ENCODE measurements around the gene TGM6.
"Not testable (repeated sequence)": the region's sequence is repeated elsewhere in the genome, so short reads cannot be mapped to it uniquely, and the experiment has no call there.

TGM6 gene

GRCh38 chr20:2398449-2398848 is 17.7 kb downstream of the TGM6 start:
- no peak for TF ChIP-seq ZNF274 (IDR thresholded peaks at IDR 0.05; ENCODE audit: low read depth, low read length)
- no peak overlapping the region for H3K4me3 ChIP-seq (ENCODE audit: low read length)

DNA sequence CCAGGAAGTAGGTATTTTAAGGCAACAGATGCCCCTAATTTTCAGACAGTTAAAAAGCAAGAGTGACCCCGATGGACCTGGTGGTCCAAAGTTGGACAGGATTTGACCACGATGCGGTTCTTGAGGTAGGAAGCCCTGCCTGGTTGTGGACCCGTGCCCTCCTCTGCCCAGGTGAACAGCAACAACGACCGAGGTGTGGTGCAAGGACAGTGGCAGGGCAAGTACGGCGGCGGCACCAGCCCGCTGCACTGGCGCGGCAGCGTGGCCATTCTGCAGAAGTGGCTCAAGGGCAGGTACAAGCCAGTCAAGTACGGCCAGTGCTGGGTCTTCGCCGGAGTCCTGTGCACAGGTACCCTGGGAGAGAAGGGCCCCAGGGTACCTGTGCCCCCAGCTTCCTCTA is 18.7 kb downstream of the TGM6 start:
- no peak for TF ChIP-seq ZNF274 (IDR thresholded peaks at IDR 0.05; ENCODE audit: low read depth, low read length)
- H3K4me3 ChIP-seq (ENCODE audit: low read length): no peak overlapping the region

- no peak overlapping the region for H3K4me3 ChIP-seq (ENCODE audit: low read length)
- TF ChIP-seq ZNF274 (IDR thresholded peaks at IDR 0.05; ENCODE audit: low read depth, low read length): no peak
Observed at GRCh38 chr20:2400290-2400689, 19.6 kb downstream of the TGM6 start.

- H3K4me3 ChIP-seq (ENCODE audit: low read length): no peak overlapping the region
- no peak for TF ChIP-seq ZNF274 (IDR thresholded peaks at IDR 0.05; ENCODE audit: low read depth, low read length)
Observed at GRCh38 chr20:2401527-2401926, 20.8 kb downstream of the TGM6 start.

GRCh38 chr20:2402271-2402980 is 21.7 kb downstream of the TGM6 start:
- no peak for TF ChIP-seq ZNF274 (IDR thresholded peaks at IDR 0.05; ENCODE audit: low read depth, low read length)
- H3K4me3 ChIP-seq (ENCODE audit: low read length): no peak overlapping the region

- no peak for TF ChIP-seq ZNF274 (IDR thresholded peaks at IDR 0.05; ENCODE audit: low read depth, low read length)
- no peak overlapping the region for H3K4me3 ChIP-seq (ENCODE audit: low read length)
Observed at GRCh38 chr20:2403291-2404052, 22.8 kb downstream of the TGM6 start.

- no peak overlapping the region for H3K4me3 ChIP-seq (ENCODE audit: low read length)
- no peak for TF ChIP-seq ZNF274 (IDR thresholded peaks at IDR 0.05; ENCODE audit: low read depth, low read length)
Observed at GRCh38 chr20:2405693-2406065, 25.0 kb downstream of the TGM6 start.

GRCh38 chr20:2407355-2407754 is 26.7 kb downstream of the TGM6 start:
- not testable (repeated sequence) for H3K4me3 ChIP-seq (ENCODE audit: low read length)

DNA sequence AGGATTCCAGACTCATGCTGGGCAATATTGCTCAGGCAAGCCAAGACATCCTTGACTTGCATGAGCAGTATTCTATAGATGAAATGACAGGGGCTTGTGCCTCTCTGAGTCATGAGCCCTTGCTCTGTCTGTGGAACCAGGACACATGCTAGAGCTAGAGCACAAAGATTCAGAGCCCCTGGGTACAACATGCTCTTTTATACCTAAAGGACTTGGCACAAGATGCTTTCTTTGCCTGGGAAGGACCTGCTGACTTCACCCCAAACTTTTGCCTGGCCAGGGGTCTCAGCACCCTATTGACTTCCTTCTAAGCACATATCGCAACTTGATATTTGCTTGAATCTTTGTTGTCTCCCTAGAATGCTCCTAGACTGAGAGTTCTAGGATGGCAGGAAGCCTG is 27.4 kb downstream of the TGM6 start:
- no peak for TF ChIP-seq ZNF274 (IDR thresholded peaks at IDR 0.05; ENCODE audit: low read depth, low read length)
- no peak overlapping the region for H3K4me3 ChIP-seq (ENCODE audit: low read length)

DNA sequence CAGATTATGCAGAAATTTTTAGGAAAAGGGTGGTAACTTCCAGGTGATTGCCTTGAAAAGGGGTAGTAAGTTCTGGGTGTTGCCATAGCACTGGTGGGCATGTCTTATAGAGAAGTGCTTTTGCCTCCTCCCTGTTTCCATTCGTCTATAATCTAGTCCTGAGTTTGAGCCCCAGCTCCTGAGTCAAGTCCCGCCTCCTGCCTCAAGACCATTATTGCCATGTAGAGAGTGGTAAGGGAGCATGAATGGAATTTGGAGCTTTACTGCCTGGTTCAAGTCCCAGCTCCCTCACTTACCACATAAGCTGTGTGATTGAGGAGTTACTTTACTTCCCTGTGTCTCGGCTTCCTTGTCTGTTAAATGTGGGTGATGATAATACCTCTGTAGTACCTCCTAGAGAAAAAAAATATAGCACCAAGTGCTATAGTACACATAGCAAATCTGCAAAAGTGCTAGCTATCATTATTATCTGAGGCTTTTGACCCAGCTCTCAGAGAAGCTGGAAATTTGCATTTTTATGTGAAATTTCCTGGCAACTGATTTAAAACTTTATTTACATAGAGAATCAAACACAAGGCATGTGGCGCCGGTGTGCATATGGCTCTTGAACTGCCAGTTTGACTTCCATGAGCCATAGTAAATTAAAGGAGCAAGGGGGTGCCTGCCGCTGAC is 36.0 kb downstream of the TGM6 start:
- no peak for TF ChIP-seq ZNF274 (IDR thresholded peaks at IDR 0.05; ENCODE audit: low read depth, low read length)

DNA sequence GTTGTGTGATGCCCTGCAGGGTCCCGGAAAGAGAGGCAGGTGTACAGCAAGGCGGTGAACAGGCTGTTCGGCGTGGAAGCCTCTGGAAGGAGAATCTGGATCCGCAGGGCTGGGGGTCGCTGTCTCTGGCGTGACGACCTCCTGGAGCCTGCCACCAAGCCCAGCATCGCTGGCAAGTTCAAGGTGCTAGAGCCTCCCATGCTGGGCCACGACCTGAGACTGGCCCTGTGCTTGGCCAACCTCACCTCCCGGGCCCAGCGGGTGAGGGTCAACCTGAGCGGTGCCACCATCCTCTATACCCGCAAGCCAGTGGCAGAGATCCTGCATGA is 36.5 kb downstream of the TGM6 start:
- no peak for TF ChIP-seq ZNF274 (IDR thresholded peaks at IDR 0.05; ENCODE audit: low read depth, low read length)
- H3K4me3 ChIP-seq (ENCODE audit: low read length): no peak overlapping the region

More for the DNA sequence above, 36.0 kb downstream of the TGM6 start:
- H3K4me3 ChIP-seq (ENCODE audit: low read length): no peak overlapping the region

- no peak for TF ChIP-seq ZNF274 (IDR thresholded peaks at IDR 0.05; ENCODE audit: low read depth, low read length)
- no peak overlapping the region for H3K4me3 ChIP-seq (ENCODE audit: low read length)
Observed at GRCh38 chr20:2418388-2418787, 37.7 kb downstream of the TGM6 start.

GRCh38 chr20:2420510-2420909 is 39.8 kb downstream of the TGM6 start:
- H3K4me3 ChIP-seq (ENCODE audit: low read length): no peak overlapping the region
- no peak for TF ChIP-seq ZNF274 (IDR thresholded peaks at IDR 0.05; ENCODE audit: low read depth, low read length)

- TF ChIP-seq ZNF274 (IDR thresholded peaks at IDR 0.05; ENCODE audit: low read depth, low read length): no peak
- no peak overlapping the region for H3K4me3 ChIP-seq (ENCODE audit: low read length)
Observed at GRCh38 chr20:2421247-2421646, 40.5 kb downstream of the TGM6 start.

GRCh38 chr20:2429051-2429450 is 48.4 kb downstream of the TGM6 start:
- TF ChIP-seq ZNF274 (IDR thresholded peaks at IDR 0.05; ENCODE audit: low read depth, low read length): no peak
- no peak overlapping the region for H3K4me3 ChIP-seq (ENCODE audit: low read length)

Measured in GM08714 (cell line).